DND-41 (cell line): Measurements from ENCODE around the gene ALB.

Source experiments
- EZH2 ChIP-seq: IDR thresholded peaks from 3 replicates; pipeline ENCODE4 v1.6.1; 2012; ENCODE audit warnings: borderline replicate concordance, low read depth, mild to moderate bottlenecking, moderate library complexity, low read length, inconsistent platforms; ENCODE audit not compliant: severe bottlenecking
- TF ChIP-seq, protein P1 (sequence below): IDR thresholded peaks from 2 replicates; pipeline ENCODE4 v1.5.1; 2012; ENCODE audit warnings: borderline replicate concordance, low read length, moderate library complexity, mild to moderate bottlenecking; ENCODE audit not compliant: poor library complexity, severe bottlenecking; ENCODE audit errors: extremely low read depth

DNA sequence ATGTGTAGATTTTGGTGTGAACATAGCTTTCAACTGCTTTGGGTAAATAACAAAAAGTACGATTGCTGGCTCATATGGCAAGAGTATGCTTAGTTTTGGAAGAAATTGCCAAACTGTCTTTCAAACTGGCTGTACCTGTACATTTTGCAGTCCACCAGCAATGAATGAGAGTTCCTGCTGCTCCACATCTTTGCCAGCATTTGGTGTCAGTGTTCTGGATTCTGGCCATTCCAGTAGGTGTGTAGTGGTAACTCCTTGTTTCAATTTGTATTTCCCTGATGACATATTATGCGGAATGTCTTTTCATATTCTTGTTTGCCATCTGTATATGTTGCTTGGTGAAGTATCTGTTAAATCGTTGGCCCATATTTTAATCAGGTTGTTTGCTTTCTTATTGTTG, 20.6 kb upstream of the ALB start:
- TF ChIP-seq, protein P1, sequence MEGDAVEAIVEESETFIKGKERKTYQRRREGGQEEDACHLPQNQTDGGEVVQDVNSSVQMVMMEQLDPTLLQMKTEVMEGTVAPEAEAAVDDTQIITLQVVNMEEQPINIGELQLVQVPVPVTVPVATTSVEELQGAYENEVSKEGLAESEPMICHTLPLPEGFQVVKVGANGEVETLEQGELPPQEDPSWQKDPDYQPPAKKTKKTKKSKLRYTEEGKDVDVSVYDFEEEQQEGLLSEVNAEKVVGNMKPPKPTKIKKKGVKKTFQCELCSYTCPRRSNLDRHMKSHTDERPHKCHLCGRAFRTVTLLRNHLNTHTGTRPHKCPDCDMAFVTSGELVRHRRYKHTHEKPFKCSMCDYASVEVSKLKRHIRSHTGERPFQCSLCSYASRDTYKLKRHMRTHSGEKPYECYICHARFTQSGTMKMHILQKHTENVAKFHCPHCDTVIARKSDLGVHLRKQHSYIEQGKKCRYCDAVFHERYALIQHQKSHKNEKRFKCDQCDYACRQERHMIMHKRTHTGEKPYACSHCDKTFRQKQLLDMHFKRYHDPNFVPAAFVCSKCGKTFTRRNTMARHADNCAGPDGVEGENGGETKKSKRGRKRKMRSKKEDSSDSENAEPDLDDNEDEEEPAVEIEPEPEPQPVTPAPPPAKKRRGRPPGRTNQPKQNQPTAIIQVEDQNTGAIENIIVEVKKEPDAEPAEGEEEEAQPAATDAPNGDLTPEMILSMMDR = no peak
- TF ChIP-seq EZH2 = no peak
